H1 (cell line): Measurements from ENCODE around the gene FHDC1. TPM values are rescaled to one million over a fixed set of nuclear protein-coding genes. Genes with fewer than 3 reads are reported as not detected.

Experiments
- CHD7 ChIP-seq: fragments of 300-600 bp; sonication (generic); IDR thresholded peaks from 2 replicates; pipeline ENCODE4 v1.7.1; 2012; ENCODE audit warnings: low read length, moderate library complexity, mild to moderate bottlenecking, inconsistent platforms; ENCODE audit not compliant: insufficient replicate concordance
- FOSL1 ChIP-seq: IDR thresholded peaks from 2 replicates; pipeline ENCODE4 v1.6.1; 2011; ENCODE audit warnings: mild to moderate bottlenecking, low read depth, low read length, moderate library complexity; ENCODE audit not compliant: insufficient read depth
- polyA plus RNA-seq, 7 experiments: library from polyadenylated mRNA; depleted of rRNA in 3 of 7; stranded (reverse) in 5 of 7; unstranded in 2 of 7; fragments of >200 nt in 5 of 7; fragments of 200-250 nt in 2 of 7; gene quantifications; 1 replicate in 5 of 7; 2 replicates in 1 of 7; 4 replicates in 1 of 7; pipeline versions ENCODE4 v1.2.1 to v1.2.3, GENCODE V29; 2011 to 2013; ENCODE audit warnings: missing spikeins in 2 of 7, mixed read lengths in 2 of 7
- total RNA-seq: library from RNA; stranded (reverse); fragmentation: NEBNext Ultra II Directional; extraction: Animal tissue kit (Norgen Biotek cat#: 25700); gene quantifications from 2 replicates; pipeline ENCODE4 v1.2.1, GENCODE V29; 2021

The FHDC1 gene
- total and polyA plus RNA-seq, 2 of the 8 experiments (the other 6 are each of a cell fraction or from before 2014, with no cell fraction given): 6.4 to 28.6 TPM

GRCh38 chr4:153025406-153025805, 89.3 kb downstream of the FHDC1 start (continued):
- TF ChIP-seq CHD7: no peak
- no peak for TF ChIP-seq FOSL1
